Measurements from ENCODE around the gene SALL4. TPM values are rescaled to one million over a fixed set of nuclear protein-coding genes. Genes with fewer than 3 reads are reported as not detected.

The SALL4 gene
- total RNA-seq, 1 experiment from 2014 or later, result 279 TPM

DNA sequence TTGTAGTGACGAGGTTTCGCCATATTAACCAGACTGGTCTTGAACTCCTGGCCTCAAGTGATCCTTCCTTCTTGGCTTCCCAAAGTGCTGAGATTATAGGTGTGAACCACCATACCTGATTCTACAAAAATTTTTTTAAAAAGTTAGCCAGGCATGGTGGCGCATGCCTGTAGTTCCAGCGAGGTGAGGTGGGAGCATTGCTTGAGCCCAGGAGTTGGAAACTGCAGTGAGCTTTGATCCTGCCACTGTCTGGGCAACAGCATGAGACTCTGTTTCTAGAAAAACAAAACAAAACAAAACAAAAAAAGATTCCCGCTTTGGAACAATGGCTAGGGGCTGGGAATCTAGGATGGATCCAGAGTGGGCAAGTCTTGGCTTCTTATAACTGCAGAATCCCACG, 35.1 kb upstream of the SALL4 start:
- Histone ChIP-seq H3K27me3 (ENCODE audit: insufficient read depth, low read length) (no peaks in the 10 kb centered on the region), H3K4me2 (ENCODE audit: insufficient read depth, insufficient read length, low read length) (no peak overlapping the region), H3K56ac (ENCODE audit: insufficient read length, low read depth, low read length) (no peak overlapping the region), H3K9me3 (ENCODE audit: control insufficient read depth, low read depth, low read length) (no peaks in the 10 kb centered on the region), H2AFZ (ENCODE audit: low read length) (no peak overlapping the region), H2BK5ac (ENCODE audit: insufficient read length, low read length) (no peak overlapping the region), H3K9ac (ENCODE audit: extremely low read depth, insufficient read length, low read length) (no peak overlapping the region), H2BK15ac (ENCODE audit: low read depth, low read length) (no peak overlapping the region), H3K79me2 (ENCODE audit: insufficient read depth, low read length) (no peaks in the 10 kb centered on the region), H3K27ac (ENCODE audit: insufficient read length, low read depth, low read length) (no peak overlapping the region), H3K14ac (ENCODE audit: insufficient read depth, low read length) (no peak overlapping the region), H3T11ph (ENCODE audit: low read length) (no peak overlapping the region), H2AK5ac (ENCODE audit: insufficient read length, low read length) (no peak overlapping the region), H3K23me2 (ENCODE audit: insufficient read length, low read depth, low read length, poor library complexity, severe bottlenecking) (no peaks in the 10 kb centered on the region), H2BK120ac (ENCODE audit: low read depth, low read length, poor library complexity, severe bottlenecking) (no peak overlapping the region), H4K8ac (replicated peaks; ENCODE audit: insufficient read length, low read depth, low read length) (no peak overlapping the region), H3K79me1 (ENCODE audit: insufficient read depth, low read depth, low read length, poor library complexity, severe bottlenecking) (no peaks in the 10 kb centered on the region), H3K23ac (ENCODE audit: insufficient read length, low read depth, low read length) (no peak overlapping the region), H2BK12ac (ENCODE audit: insufficient read length, low read depth, low read length) (no peak overlapping the region), H4K91ac (ENCODE audit: insufficient read length, low read depth, low read length) (no peak overlapping the region), H3K4ac (ENCODE audit: low read depth, low read length) (no peak overlapping the region), H4K20me1 (ENCODE audit: control insufficient read depth, insufficient read depth, insufficient read length) (no peaks in the 10 kb centered on the region), H3K18ac (ENCODE audit: insufficient read length, low read depth, low read length) (no peak overlapping the region), H3K4me1 (ENCODE audit: insufficient read depth, low read length) (peaks cover 4% of the 10 kb centered on the region; the same call in 1 of the 2 replicates), H2BK20ac (ENCODE audit: low read depth, low read length, poor library complexity, severe bottlenecking) (no peak overlapping the region), H4K5ac (ENCODE audit: insufficient read length, low read depth, low read length) (no peak overlapping the region)
- TF ChIP-seq, protein P1, sequence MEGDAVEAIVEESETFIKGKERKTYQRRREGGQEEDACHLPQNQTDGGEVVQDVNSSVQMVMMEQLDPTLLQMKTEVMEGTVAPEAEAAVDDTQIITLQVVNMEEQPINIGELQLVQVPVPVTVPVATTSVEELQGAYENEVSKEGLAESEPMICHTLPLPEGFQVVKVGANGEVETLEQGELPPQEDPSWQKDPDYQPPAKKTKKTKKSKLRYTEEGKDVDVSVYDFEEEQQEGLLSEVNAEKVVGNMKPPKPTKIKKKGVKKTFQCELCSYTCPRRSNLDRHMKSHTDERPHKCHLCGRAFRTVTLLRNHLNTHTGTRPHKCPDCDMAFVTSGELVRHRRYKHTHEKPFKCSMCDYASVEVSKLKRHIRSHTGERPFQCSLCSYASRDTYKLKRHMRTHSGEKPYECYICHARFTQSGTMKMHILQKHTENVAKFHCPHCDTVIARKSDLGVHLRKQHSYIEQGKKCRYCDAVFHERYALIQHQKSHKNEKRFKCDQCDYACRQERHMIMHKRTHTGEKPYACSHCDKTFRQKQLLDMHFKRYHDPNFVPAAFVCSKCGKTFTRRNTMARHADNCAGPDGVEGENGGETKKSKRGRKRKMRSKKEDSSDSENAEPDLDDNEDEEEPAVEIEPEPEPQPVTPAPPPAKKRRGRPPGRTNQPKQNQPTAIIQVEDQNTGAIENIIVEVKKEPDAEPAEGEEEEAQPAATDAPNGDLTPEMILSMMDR (conservative IDR thresholded peaks at IDR 0.05), result no peak
- H3K27me3 Mint-ChIP-seq (ENCODE audit: low read depth), result no peaks in the 10 kb centered on the region
- H3K27ac Mint-ChIP-seq, result no peak overlapping the region; a peak in 1 of 7 replicates
- no peaks in the 10 kb centered on the region; a peak in 1 of 5 replicates for H3K9me3 Mint-ChIP-seq
- peaks cover 15% of the 10 kb centered on the region in 2 experiments for H3K4me1 Mint-ChIP-seq
- H3K4me3 Mint-ChIP-seq, result no peak overlapping the region
- WGBS (ENCODE audit: extremely low coverage, insufficient read length, low lambda C conversion rate), result no CpG with 5 or more reads among the region's 6 CpGs
- DNase-seq, result no peak
- peaks cover 0 to 3% (median 0%) of the 10 kb centered on the region in 3 experiments; a peak in 1 of 7 replicates for H3K36me3 Mint-ChIP-seq (ENCODE audit: insufficient read depth in 1 of 3, low read depth in 3 of 3)
